HCT116 (cell line): Measurements from ENCODE around the gene NCOA6. TPM values are rescaled to one million over a fixed set of nuclear protein-coding genes. Genes with fewer than 3 reads are reported as not detected.

Experiments
- ATAC-seq: fragments of 200-7000 bp; cut with Tn5 transposase; 2 replicates; pipeline ENCODE4 v1.9.1; 2020; ENCODE audit warnings: mild to moderate bottlenecking, moderate library complexity
- BruUV-seq: library from RNA; stranded (reverse); fragments of 400-500 nt; replicated peaks from 2 replicates; lab custom pipeline; 2021; lab: Mats Ljungman, UMichigan
- CTCF ChIA-PET: fragments of 300-600 bp; sonication (Branson Sonifier 250); formaldehyde crosslinking; loops from one replicate; lab custom pipeline; 2021; ENCODE audit warnings: antibody characterized with exemption; lab: Charles Lee
- POLR2A ChIA-PET: fragments of 300-600, 350-600 bp; sonication (Branson Sonifier 250); formaldehyde crosslinking; loops from one replicate; lab custom pipeline; 2021; ENCODE audit warnings: antibody characterized with exemption; lab: Charles Lee
- RAD21 ChIA-PET, 2 experiments: fragments of 300-600 bp; sonication (Branson Sonifier 250); formaldehyde crosslinking; loops; one replicate each; lab custom pipeline; 2023; ENCODE audit warnings: low total read pairs in 2 of 2; ENCODE audit not compliant: uncharacterized antibody in 2 of 2, unreplicated experiment in 2 of 2, low non-redundant PET in 1 of 2; lab: Charles Lee
- DNase-seq: peaks from one replicate; pipeline ENCODE4 v3.0.0-alpha.2; 2010; ENCODE audit warnings: low read depth, low spot score
- H2AFZ ChIP-seq: fragments of 200-600 bp; shearing (Covaris generic), sonication (generic); 2 replicates; pipeline ENCODE4 v1.6.1; 2017; ENCODE audit warnings: low read depth, mixed run types, mixed read lengths, antibody characterized with exemption, low read length; ENCODE audit not compliant: poor library complexity, severe bottlenecking
- H3K27ac ChIP-seq: 2 replicates; pipeline ENCODE4 v1.5.1; 2012; ENCODE audit warnings: low read depth, low read length
- H3K27me3 ChIP-seq: fragments of 200-600 bp; sonication (generic); 2 replicates; pipeline ENCODE4 v1.6.1; 2016; ENCODE audit warnings: mixed run types, low read length, mixed read lengths; ENCODE audit not compliant: insufficient read depth
- H3K36me3 ChIP-seq, 2 experiments: fragments of 200-500 bp in 1 of 2; fragments of 200-600 bp in 1 of 2; sonication (Bioruptor generic) in 1 of 2; sonication (generic) in 1 of 2; 2 replicates each; pipeline versions ENCODE4 v1.5.1 to v1.6.1; 2014 to 2016; ENCODE audit warnings: low read length in 2 of 2, inconsistent platforms in 1 of 2, mixed read lengths in 1 of 2, mixed run types in 1 of 2; ENCODE audit not compliant: insufficient read depth in 2 of 2, control insufficient read depth in 1 of 2
- H3K4me1 ChIP-seq, 2 experiments: fragments of 200-600 bp in 1 of 2; sonication (generic) in 1 of 2; 2 replicates each; pipeline versions ENCODE4 v1.5.1 to v1.6.1; 2012 to 2017; ENCODE audit warnings: low read length in 2 of 2, inconsistent platforms in 1 of 2, mild to moderate bottlenecking in 1 of 2, mixed read lengths in 1 of 2, mixed run types in 1 of 2, moderate library complexity in 1 of 2; ENCODE audit not compliant: insufficient read depth in 2 of 2, control insufficient read depth in 1 of 2
- H3K4me2 ChIP-seq: fragments of 200-600 bp; sonication (generic); 2 replicates; pipeline ENCODE4 v1.6.1; 2017; ENCODE audit warnings: mixed run types, low read length, mixed read lengths
- H3K4me3 ChIP-seq, 2 experiments: fragments of 200-600 bp in 1 of 2; sonication (generic) in 1 of 2; replicated peaks in 1 of 2; 2 replicates each; pipeline ENCODE4 v1.5.1; 2011 to 2016; ENCODE audit warnings: low read length in 2 of 2, control low read depth in 1 of 2, low read depth in 1 of 2, mild to moderate bottlenecking in 1 of 2, mixed read lengths in 1 of 2, mixed run types in 1 of 2
- H3K79me2 ChIP-seq: fragments of 200-600 bp; sonication (generic); 2 replicates; pipeline ENCODE4 v1.6.1; 2017; ENCODE audit warnings: mild to moderate bottlenecking, mixed run types, low read length, moderate library complexity, mixed read lengths; ENCODE audit not compliant: insufficient read depth
- H3K9ac ChIP-seq: fragments of 200-600 bp; sonication (generic); 2 replicates; pipeline ENCODE4 v1.6.1; 2016; ENCODE audit warnings: low read length, mixed read lengths
- H3K9me2 ChIP-seq: fragments of 200-600 bp; sonication (generic), shearing (Covaris generic); 2 replicates; pipeline ENCODE4 v1.6.1; 2017; ENCODE audit warnings: mixed run types, mild to moderate bottlenecking, moderate library complexity; ENCODE audit not compliant: insufficient read depth
- H3K9me3 ChIP-seq, 2 experiments: fragments of 200-500 bp in 1 of 2; fragments of 200-600 bp in 1 of 2; sonication (Bioruptor generic) in 1 of 2; sonication (generic) in 1 of 2; 2 replicates each; pipeline ENCODE4 v1.6.1; 2014 to 2017; ENCODE audit warnings: low read length in 2 of 2, mixed read lengths in 2 of 2, inconsistent platforms in 1 of 2, low read depth in 1 of 2, mild to moderate bottlenecking in 1 of 2, mixed run types in 1 of 2, moderate library complexity in 1 of 2; ENCODE audit not compliant: control insufficient read depth in 1 of 2, insufficient read depth in 1 of 2
- H4K20me1 ChIP-seq: fragments of 200-600 bp; sonication (generic), shearing (Covaris generic); 2 replicates; pipeline ENCODE4 v1.6.1; 2017; ENCODE audit warnings: mixed run types, mild to moderate bottlenecking, moderate library complexity; ENCODE audit not compliant: insufficient read depth
- ATF3 ChIP-seq: IDR thresholded peaks from 2 replicates; pipeline ENCODE4 v1.6.1; 2012
- CBX3 ChIP-seq: IDR thresholded peaks from 2 replicates; pipeline ENCODE4 v1.6.1; 2012; ENCODE audit warnings: low read depth
- CEBPB ChIP-seq: IDR thresholded peaks from 2 replicates; pipeline ENCODE4 v1.6.1; 2012; ENCODE audit warnings: low read depth
- CTCF ChIP-seq, 3 experiments: fragments of 200-600 bp in 1 of 3; sonication (generic) in 1 of 3; IDR thresholded peaks in 2 of 3; conservative IDR thresholded peaks in 1 of 3; 2 replicates each; pipeline ENCODE4 v1.5.1; 2012 to 2017; ENCODE audit warnings: low read depth in 2 of 3, low read length in 2 of 3, antibody characterized with exemption in 1 of 3, borderline replicate concordance in 1 of 3, control low read depth in 1 of 3, mild to moderate bottlenecking in 1 of 3, mixed read lengths in 1 of 3, mixed run types in 1 of 3, moderate library complexity in 1 of 3; ENCODE audit not compliant: insufficient read depth in 1 of 3
- EGR1 ChIP-seq: IDR thresholded peaks from 2 replicates; pipeline ENCODE4 v1.6.1; 2012; ENCODE audit warnings: low read depth
- ELF1 ChIP-seq: IDR thresholded peaks from 2 replicates; pipeline ENCODE4 v1.6.1; 2012; ENCODE audit warnings: low read depth, borderline replicate concordance
- EZH2 ChIP-seq: fragments of 200-600 bp; sonication (generic); IDR thresholded peaks from 2 replicates; pipeline ENCODE4 v1.6.1; 2017; ENCODE audit warnings: antibody characterized with exemption, mixed run types
- EZH2phosphoT487 ChIP-seq: fragments of 200-600 bp; IDR thresholded peaks from 2 replicates; pipeline ENCODE4 v1.6.1; 2018; ENCODE audit warnings: antibody characterized with exemption, borderline replicate concordance
- FOSL1 ChIP-seq: IDR thresholded peaks from 2 replicates; pipeline ENCODE4 v1.6.1; 2012; ENCODE audit warnings: low read depth
- JUND ChIP-seq: IDR thresholded peaks from 2 replicates; pipeline ENCODE4 v1.6.1; 2012
- MAX ChIP-seq: IDR thresholded peaks from 2 replicates; pipeline ENCODE4 v1.6.1; 2012
- POLR2A ChIP-seq: IDR thresholded peaks from 2 replicates; pipeline ENCODE4 v1.7.0; 2011; ENCODE audit warnings: borderline replicate concordance; ENCODE audit not compliant: insufficient read depth, insufficient read length; ENCODE audit errors: extremely low read depth
- RAD21 ChIP-seq: IDR thresholded peaks from 2 replicates; pipeline ENCODE4 v1.6.1; 2012; ENCODE audit warnings: low read depth, mild to moderate bottlenecking
- SIN3A ChIP-seq: IDR thresholded peaks from 2 replicates; pipeline ENCODE4 v1.6.1; 2012; ENCODE audit warnings: low read depth
- SP1 ChIP-seq: IDR thresholded peaks from 2 replicates; pipeline ENCODE4 v1.6.1; 2012; ENCODE audit warnings: low read depth
- SRF ChIP-seq: IDR thresholded peaks from 2 replicates; pipeline ENCODE4 v1.6.1; 2012; ENCODE audit warnings: low read depth
- TCF7L2 ChIP-seq: IDR thresholded peaks from 2 replicates; pipeline ENCODE4 v1.7.0; 2011; ENCODE audit warnings: borderline replicate concordance, inconsistent platforms; ENCODE audit not compliant: insufficient read depth, insufficient read length; ENCODE audit errors: extremely low read depth
- YY1 ChIP-seq: IDR thresholded peaks from 2 replicates; pipeline ENCODE4 v1.6.1; 2011; ENCODE audit warnings: low read length, low read depth, moderate library complexity, mild to moderate bottlenecking; ENCODE audit not compliant: insufficient replicate concordance; ENCODE audit errors: extremely low read depth
- ZBTB33 ChIP-seq: IDR thresholded peaks from 2 replicates; pipeline ENCODE4 v1.6.1; 2011; ENCODE audit warnings: mild to moderate bottlenecking, low read length, moderate library complexity; ENCODE audit not compliant: insufficient replicate concordance; ENCODE audit errors: extremely low read depth
- ZNF274 ChIP-seq: fragments of 200-500 bp; sonication (Bioruptor generic); IDR thresholded peaks from 2 replicates; pipeline ENCODE4 v1.6.1; 2014; ENCODE audit warnings: mild to moderate bottlenecking, low read depth, low read length, inconsistent platforms
- intact Hi-C: fragments of 100-400 bp; cut with micrococcal nuclease; formaldehyde crosslinking; loops from 2 replicates; pipeline ENCODE4 v1.10.0; 2022
- total RNA-seq: library from RNA; stranded (reverse); gene quantifications from one replicate; pipeline ENCODE4 v1.2.1, GENCODE V29; 2021; ENCODE audit not compliant: unreplicated experiment

Gene NCOA6
- total RNA-seq, 1 experiment from 2014 or later: 24.8 TPM

- TF ChIP-seq ATF3 (no peak), YY1 (peak; percentile 89), EZH2 (no peak), JUND (no peak)
These were observed 483 bp downstream of the NCOA6 start (continued) for GRCh38 chr20:34824806-34825529.

GRCh38 chr20:34824452-34824805 is 1.0 kb downstream of the NCOA6 start:
- ChIA-PET RAD21 (no interaction called here), POLR2A (interaction anchor here (0.7 to 1.2 kb wide), 2 partner anchors 12 to 226 kb away, joined by 3 read pairs; no protein-coding TSS in a partner anchor), CTCF (interaction anchor here (1.1 kb wide), 1 partner anchor 9 kb away, joined by 3 read pairs; no protein-coding TSS in a partner anchor)
- H3K4me1 ChIP-seq: peaks cover 15% of the 10 kb centered on the region in 2 experiments
- intact Hi-C loops: no loop called here
- H2AFZ ChIP-seq: no peak overlapping the region
- DNase-seq (peak; percentile 82), ATAC-seq (peak; percentile 80)
- BruUV-seq: no TSS peak
- H3K27me3 ChIP-seq: no peaks in the 10 kb centered on the region
- H4K20me1 ChIP-seq: peaks cover 6% of the 10 kb centered on the region; the same call in 1 of the 2 replicates
- peaks cover 56% of the 10 kb centered on the region for H3K79me2 ChIP-seq
- H3K9ac ChIP-seq: peak overlapping the region; percentile 93
- peak overlapping the region; percentile 82 for H3K4me2 ChIP-seq
- H3K9me3 ChIP-seq: no peaks in the 10 kb centered on the region
- no peaks in the 10 kb centered on the region for H3K9me2 ChIP-seq
- no peaks in the 10 kb centered on the region for H3K36me3 ChIP-seq
- peak overlapping the region; percentile 79 to 98 for H3K4me3 ChIP-seq
- peak overlapping the region; percentile 84 for H3K27ac ChIP-seq
- TF ChIP-seq FOSL1 (no peak), SIN3A (no peak), ELF1 (no peak), ATF3 (no peak), ZBTB33 (no peak), RAD21 (no peak), SP1 (peak; percentile 76), CTCF (IDR thresholded peaks at IDR 0.05 in 2 of 3, conservative IDR thresholded peaks at IDR 0.05 in 1 of 3; ENCODE audit: borderline replicate concordance in 1 of 3, insufficient read depth in 1 of 3, low read depth in 2 of 3, low read length in 2 of 3) (no peak), JUND (no peak), EGR1 (no peak), ZNF274 (no peak), POLR2A (peak; percentile 75), TCF7L2 (no peak), CBX3 (no peak), SRF (peak; percentile 26; the same call in 1 of the 2 replicates), YY1 (no peak), MAX (peak; percentile 45), EZH2phosphoT487 (no peak), CEBPB (no peak), EZH2 (no peak)
